C4-2B (cell line): ENCODE results near the gene ZNF652.

ENCODE experiments used
- H3K27ac ChIP-seq: fragments of 450-650 bp; 2 replicates; pipeline ENCODE4 v1.5.1; 2017
- ZFX ChIP-seq: fragments of 450-650 bp; IDR thresholded peaks from 2 replicates; pipeline ENCODE4 v1.6.1; 2017
- TF ChIP-seq, protein P1 (sequence below): fragments of 450-650 bp; conservative IDR thresholded peaks from 2 replicates; pipeline ENCODE4 v1.5.1; 2017; ENCODE audit warnings: mild to moderate bottlenecking

ZNF652 gene

GRCh38 chr17:49327835-49328784 lies 33.9 kb downstream of the ZNF652 start:
- TF ChIP-seq, protein P1, sequence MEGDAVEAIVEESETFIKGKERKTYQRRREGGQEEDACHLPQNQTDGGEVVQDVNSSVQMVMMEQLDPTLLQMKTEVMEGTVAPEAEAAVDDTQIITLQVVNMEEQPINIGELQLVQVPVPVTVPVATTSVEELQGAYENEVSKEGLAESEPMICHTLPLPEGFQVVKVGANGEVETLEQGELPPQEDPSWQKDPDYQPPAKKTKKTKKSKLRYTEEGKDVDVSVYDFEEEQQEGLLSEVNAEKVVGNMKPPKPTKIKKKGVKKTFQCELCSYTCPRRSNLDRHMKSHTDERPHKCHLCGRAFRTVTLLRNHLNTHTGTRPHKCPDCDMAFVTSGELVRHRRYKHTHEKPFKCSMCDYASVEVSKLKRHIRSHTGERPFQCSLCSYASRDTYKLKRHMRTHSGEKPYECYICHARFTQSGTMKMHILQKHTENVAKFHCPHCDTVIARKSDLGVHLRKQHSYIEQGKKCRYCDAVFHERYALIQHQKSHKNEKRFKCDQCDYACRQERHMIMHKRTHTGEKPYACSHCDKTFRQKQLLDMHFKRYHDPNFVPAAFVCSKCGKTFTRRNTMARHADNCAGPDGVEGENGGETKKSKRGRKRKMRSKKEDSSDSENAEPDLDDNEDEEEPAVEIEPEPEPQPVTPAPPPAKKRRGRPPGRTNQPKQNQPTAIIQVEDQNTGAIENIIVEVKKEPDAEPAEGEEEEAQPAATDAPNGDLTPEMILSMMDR: no peak
- TF ChIP-seq ZFX: no peak
- no peak overlapping the region for H3K27ac ChIP-seq

- TF ChIP-seq ZFX: no peak
- TF ChIP-seq, protein P1: no peak
- H3K27ac ChIP-seq: no peak overlapping the region
These were observed 36.1 kb downstream of the ZNF652 start for GRCh38 chr17:49325980-49326379.

GRCh38 chr17:49318435-49318965 lies 43.5 kb downstream of the ZNF652 start:
- TF ChIP-seq ZFX: no peak
- TF ChIP-seq, protein P1: no peak
- no peak overlapping the region for H3K27ac ChIP-seq

- TF ChIP-seq, protein P1: no peak
- TF ChIP-seq ZFX: no peak
- H3K27ac ChIP-seq: no peak overlapping the region
These were observed 45.0 kb downstream of the ZNF652 start for GRCh38 chr17:49316889-49317675.

DNA sequence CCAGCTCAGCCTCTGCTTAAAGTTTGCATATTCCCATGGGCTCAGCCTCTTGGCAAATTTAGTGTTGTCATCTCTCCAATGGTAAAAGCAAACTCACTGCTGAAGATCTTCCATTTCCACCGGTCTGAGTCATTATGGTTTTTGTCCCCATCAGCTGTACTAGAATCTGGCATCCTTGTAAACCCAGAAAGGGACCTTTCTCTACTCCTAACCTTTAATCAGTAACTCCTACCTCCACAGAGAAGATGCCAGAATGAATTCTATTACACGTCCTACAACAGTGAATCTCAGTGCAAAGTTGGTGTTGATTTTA lies 45.8 kb downstream of the ZNF652 start:
- no peak for TF ChIP-seq ZFX
- TF ChIP-seq, protein P1: no peak
- H3K27ac ChIP-seq: no peak overlapping the region

- TF ChIP-seq, protein P1: peak; percentile 93
- no peak for TF ChIP-seq ZFX
- no peak overlapping the region for H3K27ac ChIP-seq
These were observed 46.3 kb downstream of the ZNF652 start for GRCh38 chr17:49315551-49316257.
